Measurements from ENCODE around the gene RAI1. TPM values are rescaled to one million over a fixed set of nuclear protein-coding genes. Genes with fewer than 3 reads are reported as not detected.

Gene RAI1
- total RNA-seq, 2 experiments from 2014 or later: 17.1 to 49.4 TPM

GRCh38 chr17:17790637-17791464, 109.6 kb downstream of the RAI1 start:
- Histone ChIP-seq H3K79me2 (ENCODE audit: insufficient read depth, low read depth, low read length) (no peaks in the 10 kb centered on the region), H2AFZ (ENCODE audit: low read length) (no peak overlapping the region), H3K9me3 (ENCODE audit: low read length) (no peaks in the 10 kb centered on the region), H3K4me3 (ENCODE audit: low read depth, low read length, poor library complexity, severe bottlenecking) (no peak overlapping the region), H3K27ac (ENCODE audit: low read depth, low read length, poor library complexity, severe bottlenecking) (no peak overlapping the region), H3K4me2 (ENCODE audit: low read length) (no peak overlapping the region), H3K36me3 (ENCODE audit: insufficient read depth, low read length) (peaks cover 24% of the 10 kb centered on the region), H4K20me1 (ENCODE audit: insufficient read depth, low read length) (no peaks in the 10 kb centered on the region), H3K4me1 (ENCODE audit: insufficient read depth, low read length, poor library complexity, severe bottlenecking) (peaks cover 6% of the 10 kb centered on the region), H3K9me2 (ENCODE audit: insufficient read depth, low read length) (no peaks in the 10 kb centered on the region)
- TF ChIP-seq CTCF (conservative IDR thresholded peaks at IDR 0.05; ENCODE audit: low read length): no peak
- TF ChIP-seq EZH2phosphoT487 (IDR thresholded peaks at IDR 0.05; ENCODE audit: borderline replicate concordance, low read depth, low read length): no peak
- ChIA-PET POLR2A (interaction anchor here (1.0 kb wide), 2 partner anchors 44 to 47 kb away, joined by 3 to 4 read pairs; no protein-coding TSS in a partner anchor), CTCF (ENCODE audit: unreplicated experiment) (no interaction called here)
- no peak for DNase-seq (ENCODE audit: low spot score)
- BruUV-seq (replicated peaks): no TSS peak
- intact Hi-C loops (cut with micrococcal nuclease; ENCODE audit: unreplicated experiment): no loop called here

- intact Hi-C loops (cut with micrococcal nuclease; ENCODE audit: unreplicated experiment): no loop called here
- Histone ChIP-seq H3K79me2 (ENCODE audit: insufficient read depth, low read depth, low read length) (no peaks in the 10 kb centered on the region), H3K4me2 (ENCODE audit: low read length) (no peak overlapping the region), H2AFZ (ENCODE audit: low read length) (no peak overlapping the region), H3K4me1 (ENCODE audit: insufficient read depth, low read length, poor library complexity, severe bottlenecking) (no peaks in the 10 kb centered on the region), H3K4me3 (ENCODE audit: low read depth, low read length, poor library complexity, severe bottlenecking) (no peak overlapping the region), H4K20me1 (ENCODE audit: insufficient read depth, low read length) (no peaks in the 10 kb centered on the region), H3K27ac (ENCODE audit: low read depth, low read length, poor library complexity, severe bottlenecking) (no peak overlapping the region), H3K9me3 (ENCODE audit: low read length) (no peaks in the 10 kb centered on the region), H3K9me2 (ENCODE audit: insufficient read depth, low read length) (no peaks in the 10 kb centered on the region), H3K36me3 (ENCODE audit: insufficient read depth, low read length) (peaks cover 36% of the 10 kb centered on the region)
- TF ChIP-seq CTCF (conservative IDR thresholded peaks at IDR 0.05; ENCODE audit: low read length) (no peak), EZH2phosphoT487 (IDR thresholded peaks at IDR 0.05; ENCODE audit: borderline replicate concordance, low read depth, low read length) (no peak)
- POLR2A ChIA-PET: interaction anchor here (0.6 kb wide), 1 partner anchor 41 kb away, joined by 3 read pairs; no protein-coding TSS in a partner anchor
- CTCF ChIA-PET (ENCODE audit: unreplicated experiment): no interaction called here
- no TSS peak for BruUV-seq (replicated peaks)
- DNase-seq (ENCODE audit: low spot score): no peak
Observed at GRCh38 chr17:17792037-17792550, 110.8 kb downstream of the RAI1 start.

Measured in OCI-LY7 (cell line).